Measurements from ENCODE around the gene TRIM44.
"Not testable (repeated sequence)": the region's sequence is repeated elsewhere in the genome, so short reads cannot be mapped to it uniquely, and the experiment has no call there.

TRIM44 gene

GRCh38 chr11:35633827-35634423 lies 28.6 kb upstream of the TRIM44 start:
- Histone ChIP-seq H3K9ac (ENCODE audit: low read depth, low read length) (no peak overlapping the region), H3K27me3 (ENCODE audit: control insufficient read depth, insufficient read depth, low read length) (no peaks in the 10 kb centered on the region), H3K4me3 (ENCODE audit: low read depth, low read length) (no peak overlapping the region), H3K27ac (ENCODE audit: low read depth, low read length) (no peak overlapping the region), H3K4me1 (ENCODE audit: control insufficient read depth, insufficient read depth, low read length) (no peaks in the 10 kb centered on the region), H3K9me3 (ENCODE audit: control insufficient read depth, insufficient read depth, low read length) (no peaks in the 10 kb centered on the region), H3K36me3 (ENCODE audit: control insufficient read depth, insufficient read depth, low read length) (no peaks in the 10 kb centered on the region)

GRCh38 chr11:35635933-35636332 lies 26.6 kb upstream of the TRIM44 start:
- Histone ChIP-seq H3K4me3 (ENCODE audit: low read depth, low read length) (no peak overlapping the region), H3K9ac (ENCODE audit: low read depth, low read length) (no peak overlapping the region), H3K27ac (ENCODE audit: low read depth, low read length) (no peak overlapping the region), H3K4me1 (ENCODE audit: control insufficient read depth, insufficient read depth, low read length) (no peaks in the 10 kb centered on the region; the same call in 1 of the 2 replicates), H3K9me3 (ENCODE audit: control insufficient read depth, insufficient read depth, low read length) (no peaks in the 10 kb centered on the region), H3K27me3 (ENCODE audit: control insufficient read depth, insufficient read depth, low read length) (no peaks in the 10 kb centered on the region), H3K36me3 (ENCODE audit: control insufficient read depth, insufficient read depth, low read length) (no peaks in the 10 kb centered on the region)

- H3K9ac ChIP-seq (ENCODE audit: low read depth, low read length), result no peak overlapping the region
- no peak overlapping the region for H3K27ac ChIP-seq (ENCODE audit: low read depth, low read length)
- no peaks in the 10 kb centered on the region; the same call in 1 of the 2 replicates for H3K4me1 ChIP-seq (ENCODE audit: control insufficient read depth, insufficient read depth, low read length)
- no peaks in the 10 kb centered on the region for H3K9me3 ChIP-seq (ENCODE audit: control insufficient read depth, insufficient read depth, low read length)
- no peaks in the 10 kb centered on the region for H3K36me3 ChIP-seq (ENCODE audit: control insufficient read depth, insufficient read depth, low read length)
- H3K4me3 ChIP-seq (ENCODE audit: low read depth, low read length), result no peak overlapping the region
- no peaks in the 10 kb centered on the region for H3K27me3 ChIP-seq (ENCODE audit: control insufficient read depth, insufficient read depth, low read length)
These were observed 22.9 kb upstream of the TRIM44 start for GRCh38 chr11:35639591-35640179.

- Histone ChIP-seq H3K9me3 (ENCODE audit: control insufficient read depth, insufficient read depth, low read length) (no peaks in the 10 kb centered on the region), H3K27ac (ENCODE audit: low read depth, low read length) (no peak overlapping the region), H3K4me3 (ENCODE audit: low read depth, low read length) (no peak overlapping the region), H3K4me1 (ENCODE audit: control insufficient read depth, insufficient read depth, low read length) (no peaks in the 10 kb centered on the region; the same call in 1 of the 2 replicates), H3K36me3 (ENCODE audit: control insufficient read depth, insufficient read depth, low read length) (no peaks in the 10 kb centered on the region), H3K27me3 (ENCODE audit: control insufficient read depth, insufficient read depth, low read length) (no peaks in the 10 kb centered on the region), H3K9ac (ENCODE audit: low read depth, low read length) (no peak overlapping the region)
These were observed 21.2 kb upstream of the TRIM44 start for GRCh38 chr11:35641171-35641897.

- Histone ChIP-seq H3K27me3 (ENCODE audit: control insufficient read depth, insufficient read depth, low read length) (no peaks in the 10 kb centered on the region), H3K4me3 (ENCODE audit: low read depth, low read length) (no peak overlapping the region), H3K4me1 (ENCODE audit: control insufficient read depth, insufficient read depth, low read length) (no peaks in the 10 kb centered on the region; the same call in 1 of the 2 replicates), H3K9ac (ENCODE audit: low read depth, low read length) (no peak overlapping the region), H3K36me3 (ENCODE audit: control insufficient read depth, insufficient read depth, low read length) (no peaks in the 10 kb centered on the region), H3K27ac (ENCODE audit: low read depth, low read length) (no peak overlapping the region), H3K9me3 (ENCODE audit: control insufficient read depth, insufficient read depth, low read length) (no peaks in the 10 kb centered on the region)
These were observed 20.6 kb upstream of the TRIM44 start for GRCh38 chr11:35641964-35642363.

- no peaks in the 10 kb centered on the region for H3K9me3 ChIP-seq (ENCODE audit: control insufficient read depth, insufficient read depth, low read length)
- peaks cover 8% of the 10 kb centered on the region for H3K27me3 ChIP-seq (ENCODE audit: control insufficient read depth, insufficient read depth, low read length)
- H3K4me3 ChIP-seq (ENCODE audit: low read depth, low read length), result no peak overlapping the region
- no peak overlapping the region for H3K9ac ChIP-seq (ENCODE audit: low read depth, low read length)
- no peaks in the 10 kb centered on the region for H3K36me3 ChIP-seq (ENCODE audit: control insufficient read depth, insufficient read depth, low read length)
- no peaks in the 10 kb centered on the region for H3K4me1 ChIP-seq (ENCODE audit: control insufficient read depth, insufficient read depth, low read length)
- no peak overlapping the region for H3K27ac ChIP-seq (ENCODE audit: low read depth, low read length)
These were observed 15.0 kb upstream of the TRIM44 start for GRCh38 chr11:35647421-35648093.

- peaks cover 7% of the 10 kb centered on the region for H3K4me1 ChIP-seq (ENCODE audit: control insufficient read depth, insufficient read depth, low read length)
- H3K27ac ChIP-seq (ENCODE audit: low read depth, low read length), result no peak overlapping the region
- no peaks in the 10 kb centered on the region for H3K9me3 ChIP-seq (ENCODE audit: control insufficient read depth, insufficient read depth, low read length)
- H3K9ac ChIP-seq (ENCODE audit: low read depth, low read length), result no peak overlapping the region
- H3K27me3 ChIP-seq (ENCODE audit: control insufficient read depth, insufficient read depth, low read length), result peaks cover 23% of the 10 kb centered on the region
- H3K36me3 ChIP-seq (ENCODE audit: control insufficient read depth, insufficient read depth, low read length), result no peaks in the 10 kb centered on the region
- H3K4me3 ChIP-seq (ENCODE audit: low read depth, low read length), result no peak overlapping the region
These were observed 12.6 kb upstream of the TRIM44 start for GRCh38 chr11:35650006-35650405.

- Histone ChIP-seq H3K4me3 (ENCODE audit: low read depth, low read length) (no peak overlapping the region), H3K27me3 (ENCODE audit: control insufficient read depth, insufficient read depth, low read length) (peaks cover 28% of the 10 kb centered on the region), H3K36me3 (ENCODE audit: control insufficient read depth, insufficient read depth, low read length) (no peaks in the 10 kb centered on the region), H3K9me3 (ENCODE audit: control insufficient read depth, insufficient read depth, low read length) (no peaks in the 10 kb centered on the region), H3K9ac (ENCODE audit: low read depth, low read length) (no peak overlapping the region), H3K27ac (ENCODE audit: low read depth, low read length) (no peak overlapping the region), H3K4me1 (ENCODE audit: control insufficient read depth, insufficient read depth, low read length) (peaks cover 12% of the 10 kb centered on the region)
These were observed 12.1 kb upstream of the TRIM44 start for GRCh38 chr11:35650467-35650866.

- Histone ChIP-seq H3K27me3 (ENCODE audit: control insufficient read depth, insufficient read depth, low read length) (peaks cover 36% of the 10 kb centered on the region), H3K4me3 (ENCODE audit: low read depth, low read length) (no peak overlapping the region), H3K27ac (ENCODE audit: low read depth, low read length) (no peak overlapping the region), H3K9me3 (ENCODE audit: control insufficient read depth, insufficient read depth, low read length) (no peaks in the 10 kb centered on the region), H3K36me3 (ENCODE audit: control insufficient read depth, insufficient read depth, low read length) (no peaks in the 10 kb centered on the region), H3K4me1 (ENCODE audit: control insufficient read depth, insufficient read depth, low read length) (peaks cover 19% of the 10 kb centered on the region), H3K9ac (ENCODE audit: low read depth, low read length) (no peak overlapping the region)
These were observed 11.3 kb upstream of the TRIM44 start for GRCh38 chr11:35651263-35651662.

GRCh38 chr11:35652786-35653185 lies 9.8 kb upstream of the TRIM44 start:
- not testable (repeated sequence) for H3K4me3 ChIP-seq (ENCODE audit: low read depth, low read length); H3K9ac ChIP-seq (ENCODE audit: low read depth, low read length); H3K27ac ChIP-seq (ENCODE audit: low read depth, low read length); H3K9me3 ChIP-seq (ENCODE audit: control insufficient read depth, insufficient read depth, low read length); H3K36me3 ChIP-seq (ENCODE audit: control insufficient read depth, insufficient read depth, low read length)
- Histone ChIP-seq H3K27me3 (ENCODE audit: control insufficient read depth, insufficient read depth, low read length) (peaks cover 49% of the 10 kb centered on the region), H3K4me1 (ENCODE audit: control insufficient read depth, insufficient read depth, low read length) (peaks cover 19% of the 10 kb centered on the region)

GRCh38 chr11:35654711-35655110 lies 7.9 kb upstream of the TRIM44 start:
- Histone ChIP-seq H3K4me1 (ENCODE audit: control insufficient read depth, insufficient read depth, low read length) (peaks cover 19% of the 10 kb centered on the region), H3K27me3 (ENCODE audit: control insufficient read depth, insufficient read depth, low read length) (peaks cover 64% of the 10 kb centered on the region), H3K4me3 (ENCODE audit: low read depth, low read length) (no peak overlapping the region)

More at GRCh38 chr11:35654711-35655110, 7.9 kb upstream of the TRIM44 start:
- Histone ChIP-seq H3K27ac (ENCODE audit: low read depth, low read length) (peak overlapping the region; percentile 11), H3K36me3 (ENCODE audit: control insufficient read depth, insufficient read depth, low read length) (no peaks in the 10 kb centered on the region), H3K9me3 (ENCODE audit: control insufficient read depth, insufficient read depth, low read length) (no peaks in the 10 kb centered on the region), H3K9ac (ENCODE audit: low read depth, low read length) (no peak overlapping the region)

Measured in HUES48 (cell line).